HG02623 (cell line): Measurements from ENCODE around the gene GPX7.

Experiments
- ATAC-seq: cut with Tn5 transposase; IDR thresholded peaks from one replicate; pipeline ENCODE4 v1.9.1; 2021; ENCODE audit warnings: moderate library complexity; ENCODE audit not compliant: unreplicated experiment

GPX7 gene

GRCh38 chr1:52628614-52629324, 26.6 kb downstream of the GPX7 start:
- ATAC-seq, result no peak

DNA sequence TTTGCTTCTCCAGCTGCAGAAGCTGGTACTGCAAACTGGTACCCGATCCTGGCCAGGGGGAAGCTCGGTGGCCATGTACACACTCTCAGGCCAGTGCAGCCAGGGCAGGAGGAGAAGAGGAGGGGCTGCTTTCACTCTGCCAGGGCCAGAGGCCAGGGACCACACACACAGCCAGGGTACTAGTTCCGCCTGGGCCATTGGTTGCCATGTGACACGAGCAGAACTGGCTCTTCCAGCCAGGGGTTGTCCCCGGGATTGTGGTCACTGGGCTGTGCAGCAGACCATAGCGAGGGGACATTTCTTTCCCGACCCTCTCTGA, 27.1 kb downstream of the GPX7 start:
- ATAC-seq, result no peak

- ATAC-seq, result no peak
These were observed 27.5 kb downstream of the GPX7 start for GRCh38 chr1:52629667-52630066.

GRCh38 chr1:52631759-52632331, 29.7 kb downstream of the GPX7 start:
- ATAC-seq, result no peak

DNA sequence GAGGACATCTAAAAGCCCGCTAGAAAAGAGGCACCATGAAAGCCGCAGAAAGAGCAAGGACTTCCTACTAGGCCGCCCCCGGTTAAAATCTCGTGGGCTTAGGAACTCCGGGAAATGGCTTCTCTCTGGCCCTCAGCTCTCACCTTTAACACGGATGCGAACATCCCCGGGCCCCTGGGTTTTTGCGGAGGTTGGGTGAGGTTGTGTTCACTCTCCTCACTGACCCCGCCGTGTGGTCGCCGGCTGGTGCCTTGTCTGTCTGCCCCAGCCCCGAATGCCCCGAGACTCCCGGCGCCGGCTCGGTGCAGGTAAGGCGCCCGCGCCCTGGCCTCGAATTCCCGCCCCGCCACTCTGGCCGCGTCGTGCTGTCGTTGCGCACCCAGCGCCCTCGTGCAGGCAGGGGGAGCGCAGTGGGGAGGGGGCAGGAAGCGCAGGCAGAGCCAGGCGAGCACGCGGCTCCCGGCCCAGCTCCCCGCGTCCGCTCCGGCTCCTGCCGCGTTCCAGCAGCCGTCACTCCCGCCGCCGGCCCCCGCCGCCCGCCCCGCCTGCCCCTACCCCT, 30.6 kb downstream of the GPX7 start, which contains the start of gene SHISAL2A:
SHISAL2A (plus strand) TSS at position 437 of the 559 bp plus-strand sequence. CDS start 326 bp downstream, outside the sequence.
- ATAC-seq, result no peak

GRCh38 chr1:52633291-52633754, 31.2 kb downstream of the GPX7 start:
- ATAC-seq, result no peak

GRCh38 chr1:52634111-52634510, 31.9 kb downstream of the GPX7 start:
- no peak for ATAC-seq

- ATAC-seq, result no peak
These were observed 33.3 kb downstream of the GPX7 start for GRCh38 chr1:52635321-52636089.

DNA sequence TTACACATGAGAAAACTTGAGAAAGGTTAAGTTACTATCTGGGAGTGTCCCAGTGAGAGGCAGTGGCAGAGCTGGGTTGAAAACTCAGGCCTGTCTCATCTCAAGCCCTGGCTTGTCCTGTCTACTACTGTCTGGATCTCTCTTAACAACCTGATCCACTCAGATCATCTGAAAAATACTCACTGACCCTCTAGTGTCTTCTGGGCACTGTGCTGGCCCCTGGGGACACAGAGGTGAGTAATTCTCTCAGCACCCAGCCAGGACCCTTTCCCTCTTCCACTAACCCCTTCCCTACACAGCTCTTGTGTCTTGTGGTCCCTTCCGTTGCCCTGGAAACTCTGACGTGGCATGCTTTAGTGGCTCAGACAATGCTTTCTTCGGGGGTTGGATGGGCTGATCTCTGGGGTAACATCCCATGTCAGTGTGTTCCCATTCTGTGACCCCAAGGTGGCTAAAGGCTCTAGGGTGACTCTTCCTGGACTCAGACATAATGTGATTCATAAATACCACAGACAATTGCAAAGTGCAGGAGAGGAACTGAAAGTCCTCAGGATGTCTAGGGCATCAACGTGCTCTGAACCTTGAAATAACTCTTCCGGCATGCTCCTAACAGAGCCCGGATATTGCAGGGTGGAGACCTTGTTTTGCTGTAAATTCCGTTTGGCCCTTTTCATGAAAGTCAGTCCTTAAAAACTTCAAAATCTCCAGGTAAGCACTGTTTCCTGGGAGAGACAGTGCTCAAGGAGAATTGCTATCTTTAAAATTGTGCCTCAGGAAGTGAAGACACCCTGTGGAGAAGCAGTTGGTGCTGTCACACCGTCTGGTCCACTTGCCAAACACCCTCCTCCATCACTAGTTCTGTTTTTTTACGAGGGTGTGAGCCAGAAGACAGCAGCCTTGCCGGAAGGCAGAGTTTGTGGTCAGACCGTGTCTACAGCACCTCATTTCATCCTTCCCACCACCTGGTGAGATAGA, 34.8 kb downstream of the GPX7 start:
- ATAC-seq, result peak; percentile 65

GRCh38 chr1:52637946-52638345, 35.8 kb downstream of the GPX7 start:
- ATAC-seq, result no peak

- no peak for ATAC-seq
These were observed 38.5 kb downstream of the GPX7 start for GRCh38 chr1:52640697-52641096.

DNA sequence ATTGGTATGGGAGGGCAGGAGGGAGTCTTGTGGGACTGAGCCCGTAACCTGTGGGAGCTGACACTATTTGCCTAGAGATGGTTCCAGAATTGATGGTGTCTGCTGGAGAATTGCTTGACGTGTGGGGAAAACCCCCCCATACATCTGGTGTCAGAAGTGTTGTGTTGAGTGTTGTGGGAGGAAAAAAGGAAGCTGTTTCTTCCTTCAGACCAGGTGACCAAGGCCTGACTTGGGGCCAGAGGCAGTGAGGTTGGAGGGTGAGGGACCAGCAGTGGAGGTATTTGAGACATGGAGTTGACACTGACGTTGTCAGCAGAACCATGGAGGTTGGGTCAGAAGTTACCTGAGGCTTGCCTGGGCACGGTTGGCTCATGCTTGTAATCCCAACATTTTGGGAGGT, 39.1 kb downstream of the GPX7 start:
- no peak for ATAC-seq

- no peak for ATAC-seq
These were observed 43.1 kb downstream of the GPX7 start for GRCh38 chr1:52645261-52645660.

DNA sequence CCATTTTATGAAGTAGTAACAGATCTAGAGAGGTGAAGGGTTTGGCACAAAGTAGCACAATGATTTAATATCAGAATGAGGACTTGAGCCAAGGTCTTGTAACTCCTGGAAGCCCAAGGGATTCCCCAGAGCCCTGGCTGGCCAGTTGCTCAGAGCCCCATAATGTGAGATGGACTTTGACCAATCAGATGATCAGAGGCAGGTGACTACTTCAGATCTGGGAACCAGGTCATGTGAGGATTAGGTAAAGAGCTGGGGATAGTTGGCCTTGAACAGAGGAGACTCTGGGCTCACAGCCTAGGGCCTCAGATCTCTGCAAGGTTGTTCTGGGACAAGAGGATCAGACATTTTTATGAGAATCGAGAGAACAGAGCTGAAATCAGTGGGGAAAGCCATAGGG, 49.7 kb downstream of the GPX7 start:
- no peak for ATAC-seq

- no peak for ATAC-seq
These were observed 51.2 kb downstream of the GPX7 start for GRCh38 chr1:52653207-52653849.

GRCh38 chr1:52654063-52654462, 51.9 kb downstream of the GPX7 start:
- no peak for ATAC-seq

- no peak for ATAC-seq
These were observed 55.5 kb downstream of the GPX7 start for GRCh38 chr1:52657702-52658101.
